LoVo (cell line): ENCODE data around the gene ANXA5.
"Not testable (repeated sequence)": the region's sequence is repeated elsewhere in the genome, so short reads cannot be mapped to it uniquely, and the experiment has no call there.

Experiments used
- DNase-seq: peaks from one replicate; pipeline ENCODE4 v3.0.0-alpha.2; 2016; ENCODE audit warnings: low spot score

ANXA5 gene

GRCh38 chr4:121696581-121697461, at the start of gene ANXA5:
Gene ANXA5, minus strand, starts transcription at chr4:121696980. Its CDS starts 391 bp downstream, at chr4:121696589.
- peak; percentile 91 for DNase-seq

GRCh38 chr4:121742794-121743193, 46.0 kb upstream of the ANXA5 start:
- DNase-seq, result no peak

- no peak for DNase-seq
Observed at GRCh38 chr4:121741751-121742150, 45.0 kb upstream of the ANXA5 start.

- no peak for DNase-seq
Observed at GRCh38 chr4:121740796-121741409, 44.1 kb upstream of the ANXA5 start.

GRCh38 chr4:121739575-121739974, 42.8 kb upstream of the ANXA5 start:
- DNase-seq, result no peak

GRCh38 chr4:121738780-121739535, 42.2 kb upstream of the ANXA5 start:
- no peak for DNase-seq

GRCh38 chr4:121737846-121738554, 41.2 kb upstream of the ANXA5 start:
- no peak for DNase-seq

- DNase-seq, result peak; percentile 42
Observed at GRCh38 chr4:121736735-121737351, 40.1 kb upstream of the ANXA5 start.

GRCh38 chr4:121734571-121734970, 37.8 kb upstream of the ANXA5 start:
- no peak for DNase-seq

- DNase-seq, result no peak
Observed at GRCh38 chr4:121733942-121734341, 37.2 kb upstream of the ANXA5 start.

GRCh38 chr4:121729753-121730152, 33.0 kb upstream of the ANXA5 start:
- DNase-seq, result not testable (repeated sequence)

- no peak for DNase-seq
Observed at GRCh38 chr4:121728798-121729226, 32.0 kb upstream of the ANXA5 start.

- DNase-seq, result no peak
Observed at GRCh38 chr4:121728066-121728465, 31.3 kb upstream of the ANXA5 start.

- DNase-seq, result peak; percentile 52
Observed at GRCh38 chr4:121726642-121727268, 30.0 kb upstream of the ANXA5 start.

- no peak for DNase-seq
Observed at GRCh38 chr4:121724671-121725070, 27.9 kb upstream of the ANXA5 start.

- no peak for DNase-seq
Observed at GRCh38 chr4:121721700-121722099, 24.9 kb upstream of the ANXA5 start.

GRCh38 chr4:121720109-121720508, 23.3 kb upstream of the ANXA5 start:
- DNase-seq, result no peak

- no peak for DNase-seq
Observed at GRCh38 chr4:121717680-121718237, 21.0 kb upstream of the ANXA5 start.

GRCh38 chr4:121714548-121714947, 17.8 kb upstream of the ANXA5 start:
- no peak for DNase-seq

- no peak for DNase-seq
Observed at GRCh38 chr4:121712783-121713182, 16.0 kb upstream of the ANXA5 start.
